ENCODE measurements around the gene S100A6. TPM values are rescaled to one million over a fixed set of nuclear protein-coding genes. Genes with fewer than 3 reads are reported as not detected.
"Not testable (repeated sequence)": the region's sequence is repeated elsewhere in the genome, so short reads cannot be mapped to it uniquely, and the experiment has no call there.

The S100A6 gene
- total RNA-seq, 1 donor from 2014 or later = 428 TPM

GRCh38 chr1:153563991-153564390 lies 28.2 kb upstream of the S100A6 start:
- no peak for DNase-seq (ENCODE audit: low read depth)

- DNase-seq (ENCODE audit: low read depth) = no peak
These were observed 27.7 kb upstream of the S100A6 start for GRCh38 chr1:153563483-153563901.

DNA sequence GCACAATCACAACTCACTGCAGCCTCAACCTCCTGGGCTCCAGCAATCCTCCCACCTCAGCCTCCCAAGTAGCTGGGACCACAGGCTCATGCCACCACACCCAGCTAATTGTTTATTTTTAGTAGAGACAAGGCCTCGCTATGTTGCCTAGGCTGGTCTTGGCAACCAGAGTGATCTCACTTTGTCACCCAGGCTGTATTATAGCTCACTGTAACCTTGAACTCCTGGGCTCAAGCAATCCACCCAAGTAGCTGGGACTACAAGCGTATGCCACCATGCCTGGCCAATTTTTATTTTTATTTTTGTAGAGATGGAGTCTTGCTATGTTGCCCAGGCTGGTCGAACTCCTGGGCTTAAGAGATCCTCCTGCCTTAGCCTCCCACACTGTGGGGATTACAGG lies 26.2 kb upstream of the S100A6 start:
- DNase-seq (ENCODE audit: low read depth) = not testable (repeated sequence)

- DNase-seq (ENCODE audit: low read depth) = no peak
These were observed 25.7 kb upstream of the S100A6 start for GRCh38 chr1:153561466-153561985.

DNA sequence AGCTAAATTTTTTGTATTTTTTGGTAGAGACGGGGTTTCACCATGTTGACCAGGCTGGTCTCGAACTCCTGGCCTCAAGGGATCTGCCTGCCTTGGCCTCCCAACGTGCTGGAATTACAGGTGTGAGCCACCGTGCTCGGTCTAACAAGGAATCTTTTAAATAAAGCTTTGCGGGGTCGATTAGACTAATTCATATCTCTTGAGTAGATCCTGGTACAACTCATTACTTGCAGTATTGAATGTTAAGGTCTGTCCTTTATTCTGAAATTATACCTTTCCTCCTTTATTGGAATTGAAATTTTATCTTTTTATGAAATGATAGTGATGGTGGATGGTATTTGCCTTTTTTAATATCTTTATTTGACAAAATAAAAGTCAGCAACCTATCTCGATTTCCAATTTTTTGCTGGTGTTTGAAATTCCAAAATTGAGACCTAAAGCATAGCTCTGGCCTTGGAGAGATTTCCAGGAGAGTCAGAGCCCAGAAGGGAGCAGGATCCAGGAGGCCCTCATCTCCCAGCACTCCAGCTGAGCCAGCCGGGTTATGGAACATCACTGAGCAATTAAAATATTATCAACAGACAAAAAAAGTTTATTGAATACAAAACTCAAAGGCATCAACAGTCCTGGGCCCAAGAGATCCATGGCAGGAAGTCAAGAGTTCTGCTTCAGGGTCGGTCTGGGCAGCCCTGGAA lies 25.1 kb upstream of the S100A6 start:
- DNase-seq (ENCODE audit: low read depth) = no peak

DNA sequence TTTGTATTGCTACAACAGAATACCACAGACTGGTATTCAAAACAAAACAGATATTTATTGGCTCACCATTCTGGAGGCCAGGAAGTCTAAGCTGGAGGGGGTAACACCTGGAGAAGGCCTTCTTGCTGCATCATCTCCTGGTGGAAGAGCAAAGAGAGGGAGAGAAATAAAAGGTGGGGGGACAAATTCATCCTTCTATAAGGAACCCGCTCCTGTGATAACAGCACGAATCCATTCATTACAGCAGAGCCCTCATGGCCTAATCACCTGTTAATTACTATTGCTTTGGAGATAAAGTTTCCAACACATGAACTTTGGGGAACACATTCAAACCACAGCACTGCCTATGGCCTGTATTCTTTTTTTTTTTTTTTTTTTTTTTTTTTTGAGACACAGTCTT lies 24.4 kb upstream of the S100A6 start:
- DNase-seq (ENCODE audit: low read depth) = no peak

GRCh38 chr1:153557877-153558276 lies 22.1 kb upstream of the S100A6 start:
- DNase-seq (ENCODE audit: low read depth) = no peak

DNA sequence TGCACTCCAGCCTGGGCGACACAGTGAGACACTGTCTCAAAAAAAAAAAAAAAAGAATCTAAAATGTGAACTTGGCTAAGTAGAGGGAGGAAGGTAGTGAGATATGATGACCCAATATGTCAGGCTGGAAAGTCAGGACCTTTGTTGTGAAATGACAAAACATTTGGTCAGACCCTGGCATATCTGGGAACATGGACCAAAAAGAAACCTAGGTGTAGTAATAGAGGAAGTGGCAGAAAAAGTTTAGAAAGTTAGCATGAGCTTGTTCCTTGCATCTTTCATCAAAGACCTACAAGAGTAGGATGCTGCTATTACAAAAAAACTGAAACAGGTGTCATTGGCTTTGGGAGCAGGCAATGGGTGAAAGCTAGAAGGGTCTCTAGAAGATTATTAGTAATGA lies 20.6 kb upstream of the S100A6 start:
- DNase-seq (ENCODE audit: low read depth) = no peak

- peak; percentile 56 for DNase-seq (ENCODE audit: low read depth)
These were observed 18.2 kb upstream of the S100A6 start for GRCh38 chr1:153553830-153554541.

DNA sequence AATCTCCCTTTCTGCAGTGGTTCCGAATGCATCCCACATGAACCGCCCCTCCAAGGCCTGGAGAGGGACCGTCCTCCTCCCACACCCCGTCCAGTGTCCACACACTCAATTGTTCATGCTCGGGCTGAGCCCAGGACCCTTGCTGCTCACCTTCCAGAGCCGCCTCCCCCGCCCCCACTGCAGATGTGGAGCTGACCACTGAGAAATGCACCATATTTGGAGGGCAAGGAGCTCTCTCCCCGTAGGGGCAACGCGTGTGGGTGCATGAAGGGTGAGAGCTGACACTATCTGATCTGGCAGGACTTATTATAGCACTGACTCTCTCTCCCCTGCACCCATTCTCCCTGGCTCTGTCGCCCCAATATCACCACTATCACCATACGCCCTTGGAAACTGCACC lies 17.3 kb upstream of the S100A6 start:
- no peak for DNase-seq (ENCODE audit: low read depth)

- DNase-seq (ENCODE audit: low read depth) = no peak
These were observed 16.5 kb upstream of the S100A6 start for GRCh38 chr1:153552335-153552734.

DNA sequence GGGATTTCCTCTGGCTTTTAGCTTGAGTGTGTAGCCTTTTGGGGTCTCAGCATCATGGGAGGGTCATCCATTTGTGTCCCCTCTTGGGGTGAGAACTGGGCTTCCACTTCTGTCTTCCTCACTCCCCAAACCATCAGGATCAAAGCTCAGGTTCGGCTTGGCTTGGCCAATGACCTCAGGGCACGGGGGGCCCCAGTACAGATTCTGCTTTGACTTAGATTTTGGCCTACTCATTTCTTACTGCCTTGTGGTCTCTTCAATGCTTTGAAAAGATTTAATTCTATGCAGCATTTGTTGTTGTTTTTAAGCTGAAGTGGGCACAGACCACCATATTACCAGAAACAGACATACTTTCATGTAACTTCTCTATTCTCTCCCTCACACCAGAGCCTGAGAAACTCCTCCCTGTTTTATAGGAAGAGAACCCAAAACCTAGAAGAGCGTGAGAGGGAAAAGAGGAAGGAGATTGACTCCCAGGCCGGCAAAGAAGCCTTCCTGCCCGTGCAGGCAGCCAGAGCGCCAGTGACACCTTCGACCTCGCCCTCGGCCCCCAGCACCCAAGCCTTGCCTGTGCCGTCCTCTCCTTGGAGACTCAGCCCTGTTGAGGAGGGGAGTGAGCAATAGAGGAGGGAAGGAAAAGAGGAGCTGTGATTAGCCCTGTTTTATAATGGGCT lies 15.2 kb upstream of the S100A6 start:
- DNase-seq (ENCODE audit: low read depth) = no peak

GRCh38 chr1:153550398-153550758 lies 14.6 kb upstream of the S100A6 start:
- DNase-seq (ENCODE audit: low read depth) = no peak

DNA sequence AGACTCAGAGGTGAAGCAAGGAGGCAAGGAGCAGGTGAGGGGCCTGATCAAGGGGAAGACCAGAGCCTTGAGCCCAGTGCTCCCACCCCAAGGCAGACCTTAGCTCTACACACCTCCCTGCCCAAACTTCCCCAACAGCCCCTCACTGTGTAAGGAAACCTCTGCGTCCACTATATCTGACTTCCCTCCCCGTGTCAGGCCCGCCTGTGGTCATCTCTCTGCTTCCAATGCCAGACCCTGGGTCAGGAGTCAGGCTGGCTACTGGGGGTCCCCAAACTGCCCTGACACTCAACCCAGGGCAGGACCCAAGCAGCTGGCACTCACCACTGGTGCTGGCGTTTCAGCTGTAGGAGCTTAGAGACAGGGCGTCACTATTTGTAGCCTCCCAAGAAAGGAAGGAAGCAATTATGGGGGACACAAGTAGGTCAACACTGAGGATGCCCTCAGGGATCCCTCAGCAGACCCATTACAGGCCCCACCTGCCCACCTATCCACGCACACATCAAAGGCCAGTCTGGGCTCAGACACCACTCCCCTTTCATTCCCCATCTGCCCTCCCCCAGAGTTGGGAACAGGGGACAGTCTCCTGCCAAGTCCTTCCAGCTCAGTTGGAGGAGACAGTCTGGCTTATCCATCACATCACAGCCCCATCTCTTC lies 14.1 kb upstream of the S100A6 start:
- no peak for DNase-seq (ENCODE audit: low read depth)

DNA sequence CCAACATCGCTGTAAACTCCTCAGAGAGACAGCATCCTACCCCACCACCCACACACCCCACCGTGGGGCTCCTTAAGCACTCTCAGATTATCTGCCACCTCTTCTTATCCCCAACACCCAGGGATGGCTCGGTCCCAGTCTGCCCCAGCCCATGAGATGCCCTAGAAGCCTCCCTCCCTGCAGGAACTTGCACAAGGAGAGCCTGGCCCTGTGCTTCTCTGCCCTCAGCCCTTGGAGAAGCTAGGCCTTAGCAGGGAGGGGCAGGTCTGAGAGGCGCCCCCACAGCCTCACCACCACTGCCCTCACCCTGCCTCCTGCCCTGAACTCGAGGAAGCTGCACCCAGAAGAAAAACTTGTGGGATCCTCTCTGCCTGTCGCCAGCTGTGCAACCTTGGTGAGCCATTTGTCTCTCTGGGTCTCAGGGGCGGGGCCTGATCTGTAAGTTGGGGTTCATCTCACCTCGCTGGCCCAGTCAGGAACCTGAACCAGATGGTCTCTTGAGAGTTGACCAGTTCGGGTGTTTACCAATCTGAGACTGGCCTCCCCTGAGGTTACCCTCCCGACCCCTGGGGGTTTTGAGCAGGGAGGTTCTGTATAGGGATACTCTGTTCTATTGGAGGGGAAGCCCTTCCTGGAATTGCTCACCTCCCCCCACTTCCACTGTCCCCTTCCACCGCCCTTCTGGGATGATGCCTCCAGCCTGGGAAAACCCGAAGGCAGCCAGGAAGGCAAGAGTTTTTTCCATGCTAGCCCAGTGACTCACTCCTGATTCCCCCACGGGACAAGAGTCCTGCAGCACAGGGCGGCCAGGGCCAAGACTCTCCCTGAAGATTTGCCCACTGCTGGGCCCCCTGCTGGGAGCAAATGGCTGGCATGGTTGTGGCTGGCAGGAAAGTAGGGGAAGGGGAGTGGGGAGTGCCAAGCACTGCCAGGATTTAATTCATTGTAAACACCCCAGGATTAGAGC lies 13.2 kb upstream of the S100A6 start, which contains the start of gene S100A3:
Gene S100A3 (minus strand): TSS at position 537 of the 967 bp plus-strand sequence. CDS start 773 bp downstream, outside the sequence.
- DNase-seq (ENCODE audit: low read depth) = peak; percentile 95

- no peak for DNase-seq (ENCODE audit: low read depth)
These were observed 12.1 kb upstream of the S100A6 start for GRCh38 chr1:153547560-153548551.

GRCh38 chr1:153546796-153547559 lies 11.2 kb upstream of the S100A6 start:
- no peak for DNase-seq (ENCODE audit: low read depth)

GRCh38 chr1:153546371-153546770 lies 10.6 kb upstream of the S100A6 start:
- DNase-seq (ENCODE audit: low read depth) = no peak

Data from renal cortical epithelial cell (primary cell).